ENCODE data around the gene ABHD6.
A peak's percentile ranks its signal among the peaks of the same experiment; 100 is the strongest.
"Not testable (repeated sequence)": the region's sequence is repeated elsewhere in the genome, so short reads cannot be mapped to it uniquely, and the experiment has no call there.

Gene ABHD6

DNA sequence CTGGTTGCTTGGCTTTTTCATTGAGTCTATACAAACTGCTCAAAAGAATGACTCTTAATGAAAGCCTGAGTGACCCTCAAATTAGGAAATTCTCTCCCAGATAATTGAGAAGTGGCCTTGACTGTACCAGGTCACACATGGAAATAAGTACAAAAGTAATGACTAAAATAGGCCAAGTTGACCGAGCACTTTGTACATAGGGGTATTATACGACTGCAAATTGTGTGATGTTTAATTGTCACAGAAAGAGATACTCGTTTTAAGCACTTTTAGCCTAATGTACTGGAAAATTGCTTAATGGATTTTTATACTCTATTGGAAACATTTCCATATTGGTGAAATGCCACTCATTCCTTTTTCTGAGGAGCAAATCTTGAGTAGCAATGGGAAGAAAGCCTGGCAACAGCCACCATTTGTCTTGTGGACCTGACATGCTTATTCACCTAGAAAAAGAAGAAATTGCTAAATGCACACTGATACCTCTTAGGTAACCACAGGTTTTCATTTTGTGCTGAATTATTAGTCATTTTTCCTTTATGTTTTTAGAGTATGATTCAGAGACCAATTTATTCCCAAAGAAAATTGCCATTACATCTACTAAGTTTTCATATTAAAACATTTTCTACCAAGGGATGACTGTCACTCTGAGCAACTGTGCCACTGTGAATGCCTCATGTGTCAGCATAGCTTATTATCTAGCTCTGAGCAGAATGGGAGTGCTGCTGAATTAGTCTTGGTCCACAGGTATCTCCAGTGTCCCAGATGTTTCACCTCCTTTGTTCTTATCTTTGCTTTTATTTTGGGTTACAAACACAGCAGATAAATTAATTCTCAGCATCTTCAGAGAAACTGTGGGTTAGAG, 86.2 kb downstream of the ABHD6 start:
- peak; percentile 36 for DNase-seq (ENCODE audit: low spot score)

- no peak for DNase-seq (ENCODE audit: low spot score)
These were observed 87.1 kb downstream of the ABHD6 start for GRCh38 chr3:58324391-58325390.

DNA sequence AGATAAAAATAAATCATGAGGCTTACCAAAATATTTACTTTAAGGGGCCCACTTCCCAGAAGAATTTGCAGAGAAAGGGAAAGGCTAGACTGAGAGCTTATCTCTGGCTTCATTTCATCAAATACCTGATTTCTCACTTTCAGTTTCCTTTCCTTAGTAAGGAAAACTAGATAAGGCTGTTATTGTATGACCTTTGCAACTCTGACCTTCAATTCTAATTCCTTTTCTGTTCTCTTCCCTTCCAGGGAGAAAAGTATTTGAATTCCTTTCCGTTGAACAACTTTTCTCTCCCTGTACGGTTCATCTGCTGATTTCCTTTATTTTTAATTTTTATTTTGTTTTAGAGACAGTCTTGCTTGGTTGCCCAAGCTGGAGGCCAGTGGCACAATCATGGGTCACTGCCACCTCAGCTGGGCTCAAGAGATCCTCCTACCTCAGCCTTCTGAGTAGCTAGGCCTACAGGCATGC, 88.0 kb downstream of the ABHD6 start:
- DNase-seq (ENCODE audit: low spot score): no peak

- no peak for DNase-seq (ENCODE audit: low spot score)
These were observed 88.8 kb downstream of the ABHD6 start for GRCh38 chr3:58326267-58326900.

DNA sequence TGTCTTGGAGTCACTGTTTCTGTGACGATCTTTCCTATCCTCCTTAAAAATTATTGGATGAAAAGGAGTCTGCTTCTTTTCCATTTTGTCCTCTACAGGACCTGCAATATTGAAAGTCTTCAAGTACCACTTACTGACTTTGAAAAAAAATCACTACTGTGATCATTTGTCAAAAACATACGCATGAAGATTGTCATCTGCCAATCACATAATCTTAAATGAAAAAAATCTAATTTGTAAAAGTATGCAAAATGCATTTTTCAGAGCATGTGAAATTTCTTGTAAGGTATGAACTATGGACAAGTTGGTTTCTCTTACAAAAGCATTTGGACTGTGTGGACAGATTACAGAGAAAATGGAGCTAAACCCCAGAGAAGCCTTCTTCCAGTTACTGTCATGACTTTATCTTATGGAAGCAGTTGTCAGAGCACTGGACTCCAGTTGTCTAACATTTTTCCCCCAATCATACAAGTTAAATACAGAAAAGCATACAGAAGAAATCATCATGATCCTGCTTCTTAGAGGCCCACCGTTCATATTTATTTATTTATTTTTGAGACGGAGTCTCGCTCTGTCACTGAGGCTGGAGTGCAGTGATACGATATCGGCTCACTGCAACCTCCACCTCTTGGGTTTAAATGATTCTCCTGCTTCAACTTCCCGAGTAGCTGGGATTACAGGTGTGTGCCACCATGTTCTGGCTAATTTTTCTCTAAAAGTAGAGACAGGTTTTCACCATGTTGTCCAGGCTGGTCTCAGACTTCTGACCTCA, 91.7 kb downstream of the ABHD6 start:
- no peak for DNase-seq (ENCODE audit: low spot score)

DNA sequence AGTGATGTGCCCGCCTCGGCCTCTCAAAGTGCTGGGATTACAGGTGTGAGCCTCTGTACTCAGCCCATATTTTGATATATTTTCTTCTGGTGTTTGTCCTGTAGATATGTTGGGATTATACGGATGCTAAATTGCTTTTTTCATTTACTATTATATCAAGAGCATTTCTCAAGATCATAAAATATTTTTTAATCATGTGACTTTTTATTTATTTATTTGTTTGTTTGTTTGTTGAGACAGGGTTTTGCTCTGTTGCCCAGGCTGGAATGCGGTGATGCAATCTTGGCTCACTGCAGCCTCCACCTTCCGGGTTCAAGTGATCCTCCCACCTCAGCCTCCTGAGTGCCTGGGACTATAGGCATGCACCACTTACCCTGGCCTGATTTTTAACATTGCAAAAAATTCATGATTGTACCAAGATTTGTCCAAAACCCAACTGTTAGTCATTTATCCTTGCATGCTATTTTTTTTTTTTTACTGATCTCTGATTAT, 92.4 kb downstream of the ABHD6 start:
- no peak for DNase-seq (ENCODE audit: low spot score)

GRCh38 chr3:58331593-58332152, 94.1 kb downstream of the ABHD6 start:
- no peak for DNase-seq (ENCODE audit: low spot score)

- peak; percentile 78 for DNase-seq (ENCODE audit: low spot score)
These were observed 95.1 kb downstream of the ABHD6 start, which contains the start of gene PXK for GRCh38 chr3:58332575-58333188. Gene PXK, plus strand, starts transcription at chr3:58332892. Its CDS starts 97 bp downstream, at chr3:58332989.

DNA sequence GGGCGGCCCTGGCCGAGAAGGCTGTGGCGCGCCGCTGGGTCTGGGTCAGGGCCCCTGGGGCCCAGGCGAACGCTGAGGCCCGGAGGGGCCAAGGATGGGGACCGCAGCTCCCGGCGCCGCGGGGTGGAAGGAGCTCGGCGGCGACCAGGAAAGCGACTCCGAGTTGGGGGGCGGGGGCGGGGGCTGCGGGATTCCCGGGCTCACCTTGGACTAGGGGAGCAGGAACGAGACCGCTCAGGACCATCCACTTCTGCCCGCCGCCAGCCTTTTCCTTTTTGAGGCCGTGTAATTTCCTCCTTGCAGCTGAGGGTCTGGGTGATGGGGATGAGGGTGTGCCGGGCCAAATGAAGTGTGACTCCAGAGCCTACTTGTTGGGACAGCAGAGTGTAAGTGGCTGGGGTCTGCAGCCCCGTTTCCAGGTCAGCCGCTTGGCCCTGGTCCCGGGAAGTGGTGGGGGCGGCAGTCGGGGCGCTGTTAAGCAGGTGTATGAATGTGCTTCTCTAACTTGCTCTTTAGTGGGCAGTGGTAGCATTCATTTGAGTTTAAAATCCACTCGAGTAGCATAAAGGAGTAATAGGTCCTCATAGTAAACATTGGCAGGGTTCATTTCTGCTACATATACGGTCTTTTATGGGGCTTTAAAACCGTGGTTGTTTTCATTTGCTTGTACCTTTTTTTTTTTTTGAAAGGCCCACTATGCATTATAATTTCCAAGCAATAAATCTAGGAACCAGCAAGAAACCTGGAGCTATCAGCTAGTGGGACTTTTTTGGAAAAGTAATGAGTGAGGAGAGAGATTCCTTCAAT, 95.8 kb downstream of the ABHD6 start:
- DNase-seq (ENCODE audit: low spot score): peak; percentile 23

- no peak for DNase-seq (ENCODE audit: low spot score)
These were observed 96.4 kb downstream of the ABHD6 start for GRCh38 chr3:58334013-58334321.

GRCh38 chr3:58334506-58334884, 96.9 kb downstream of the ABHD6 start:
- DNase-seq (ENCODE audit: low spot score): no peak

DNA sequence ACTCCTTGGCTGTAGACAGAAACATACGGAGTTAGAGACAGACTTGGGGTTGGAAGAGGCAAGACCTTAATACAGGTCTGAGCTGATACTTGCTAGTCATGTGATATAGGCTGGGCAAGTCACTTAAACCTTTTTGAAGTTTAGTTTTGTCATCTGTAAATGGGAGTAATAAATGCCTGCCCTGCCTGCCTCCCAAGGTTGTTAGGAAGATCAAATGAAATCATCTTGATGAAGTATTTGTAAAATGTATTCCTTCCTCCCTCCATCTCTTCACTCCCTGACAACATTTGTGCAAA, 98.0 kb downstream of the ABHD6 start:
- DNase-seq (ENCODE audit: low spot score): no peak

DNA sequence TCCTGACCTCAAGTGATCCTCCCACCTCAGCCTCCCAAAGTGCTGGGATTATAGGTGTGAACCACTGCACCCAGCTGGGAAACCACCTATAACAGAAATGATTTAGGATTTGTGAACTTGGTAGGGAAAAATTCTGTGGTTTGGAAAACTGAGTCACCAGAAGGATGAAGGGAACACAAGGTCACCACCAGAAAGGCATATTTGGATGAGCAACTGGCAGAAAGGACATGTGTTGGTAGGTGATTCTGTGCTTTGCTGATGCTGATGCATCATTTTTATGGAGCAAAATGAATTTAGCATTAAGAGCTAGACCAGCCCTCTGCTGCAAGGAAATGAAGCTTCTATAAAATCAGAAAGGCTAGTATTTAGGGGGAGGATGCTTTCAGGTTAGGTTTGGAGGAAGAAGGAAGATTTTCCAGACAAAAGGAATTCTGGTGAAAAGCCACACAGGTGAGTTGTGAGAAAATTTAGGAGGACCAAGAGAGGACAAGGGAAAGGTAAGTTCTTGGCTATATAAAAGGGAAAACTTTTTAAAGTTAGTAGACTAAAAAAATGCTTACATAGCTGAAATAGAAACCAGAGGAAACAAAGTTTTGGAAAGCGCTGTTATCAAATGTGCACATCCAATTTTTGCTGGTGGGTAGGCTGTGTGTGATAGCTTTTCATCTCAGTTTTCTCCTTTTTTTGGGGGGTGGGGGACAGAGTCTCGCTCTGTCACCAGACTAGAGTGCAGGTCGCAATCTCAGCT, 98.7 kb downstream of the ABHD6 start:
- DNase-seq (ENCODE audit: low spot score): no peak

GRCh38 chr3:58337190-58337589, 99.6 kb downstream of the ABHD6 start:
- no peak for DNase-seq (ENCODE audit: low spot score)

- DNase-seq (ENCODE audit: low spot score): not testable (repeated sequence)
These were observed 101.6 kb downstream of the ABHD6 start for GRCh38 chr3:58339146-58339545.

GRCh38 chr3:58340594-58341244, 103.1 kb downstream of the ABHD6 start:
- no peak for DNase-seq (ENCODE audit: low spot score)

DNA sequence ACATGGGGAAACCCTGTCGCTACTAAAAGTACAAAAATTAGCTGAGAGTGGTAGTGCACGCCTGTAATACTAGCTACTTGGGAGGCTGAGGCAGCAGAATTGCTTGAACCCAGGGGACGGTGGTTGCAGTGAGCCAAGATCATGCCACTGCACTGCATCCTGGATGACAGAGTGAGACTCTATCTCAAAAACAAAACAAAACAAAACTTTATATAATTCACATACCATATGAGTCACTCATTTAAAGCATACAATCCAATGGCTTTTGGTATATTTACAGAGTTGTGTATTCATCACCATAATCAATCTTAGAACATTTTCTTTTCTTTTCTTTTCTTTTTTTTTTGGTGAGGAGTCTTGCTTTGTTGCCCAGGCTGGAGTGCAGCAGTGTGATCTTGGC, 103.8 kb downstream of the ABHD6 start:
- DNase-seq (ENCODE audit: low spot score): no peak

DNA sequence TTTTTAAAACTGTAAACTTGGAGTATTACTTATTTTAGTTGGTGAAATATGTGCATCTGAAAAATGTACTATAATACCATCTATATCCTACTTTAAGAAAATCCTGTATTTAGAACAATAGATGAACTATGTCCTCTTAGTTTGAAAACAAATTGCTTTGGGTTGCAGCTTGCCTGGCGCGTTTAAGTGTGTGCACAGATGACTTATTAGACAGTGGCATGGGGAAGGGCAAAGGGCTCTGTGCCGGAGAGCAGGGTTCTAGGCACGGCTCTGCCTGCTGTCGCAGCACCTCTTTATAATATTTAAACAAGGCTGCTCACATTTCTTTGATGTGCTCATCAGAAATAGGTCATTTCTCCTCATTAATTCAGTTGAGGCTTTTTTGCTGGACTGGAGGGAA, 105.1 kb downstream of the ABHD6 start:
- DNase-seq (ENCODE audit: low spot score): no peak

Data from hematopoietic multipotent progenitor cell treated with erythropoietin and hydrocortisone succinate and interleukin-3 and kit ligand, for 15 days (in vitro differentiated cells).